NCI-H526 (cell line): ENCODE results near the gene PPP1R13L.
A peak's percentile ranks its signal among the peaks of the same experiment; 100 is the strongest.

Source experiments
- DNase-seq, 2 experiments: peaks; one replicate each; lab custom pipeline; 2025; lab: John Stamatoyannopoulos, UW

The PPP1R13L gene

DNA sequence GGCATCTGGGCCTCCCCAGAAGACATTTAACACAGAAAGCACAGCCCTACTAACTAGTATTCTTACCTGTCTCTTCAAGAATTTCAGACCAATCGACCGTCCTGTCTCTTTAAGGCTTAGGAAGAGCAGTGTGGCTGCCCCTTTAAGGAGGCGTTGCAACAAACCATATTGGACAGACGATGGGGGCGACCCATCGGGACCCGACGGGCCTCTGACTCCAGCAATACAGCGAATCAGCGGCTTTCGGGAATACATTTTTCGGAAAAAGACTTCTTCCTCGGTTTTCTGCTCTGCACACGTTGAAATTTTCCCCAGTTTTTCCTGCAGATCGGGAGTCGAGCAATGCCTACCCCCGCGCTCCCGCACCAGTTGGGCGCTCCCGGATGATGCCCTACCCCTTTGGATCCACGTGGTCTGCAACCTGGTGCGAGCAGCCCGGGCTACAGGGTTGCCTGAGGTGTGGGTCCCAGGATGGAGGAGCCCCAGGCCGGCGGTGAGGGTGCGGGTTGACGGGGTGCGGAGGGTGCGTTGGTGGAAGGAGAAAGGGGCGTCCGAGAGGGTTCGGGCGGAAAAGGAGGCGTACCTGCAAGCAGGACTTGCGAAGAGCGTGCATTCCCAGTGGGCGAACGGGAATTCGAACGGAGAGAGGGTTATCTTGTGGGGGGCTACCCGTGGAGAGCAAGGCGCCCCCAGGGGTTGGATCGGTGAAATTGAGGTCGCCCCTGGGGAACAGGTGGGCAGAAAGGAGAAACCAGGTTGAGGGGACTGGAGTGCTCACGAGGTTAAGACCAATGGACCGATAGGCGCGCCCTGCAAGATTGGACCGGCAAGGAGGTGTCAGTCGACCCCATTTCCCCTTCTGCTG is 1.6 kb upstream of the PPP1R13L start, which contains the start of gene POLR1G:
Gene POLR1G (plus strand): TSS at position 419 of the 865 bp plus-strand sequence. CDS start 53 bp downstream, at position 472.
- peak; percentile 81 to 90 for DNase-seq

DNA sequence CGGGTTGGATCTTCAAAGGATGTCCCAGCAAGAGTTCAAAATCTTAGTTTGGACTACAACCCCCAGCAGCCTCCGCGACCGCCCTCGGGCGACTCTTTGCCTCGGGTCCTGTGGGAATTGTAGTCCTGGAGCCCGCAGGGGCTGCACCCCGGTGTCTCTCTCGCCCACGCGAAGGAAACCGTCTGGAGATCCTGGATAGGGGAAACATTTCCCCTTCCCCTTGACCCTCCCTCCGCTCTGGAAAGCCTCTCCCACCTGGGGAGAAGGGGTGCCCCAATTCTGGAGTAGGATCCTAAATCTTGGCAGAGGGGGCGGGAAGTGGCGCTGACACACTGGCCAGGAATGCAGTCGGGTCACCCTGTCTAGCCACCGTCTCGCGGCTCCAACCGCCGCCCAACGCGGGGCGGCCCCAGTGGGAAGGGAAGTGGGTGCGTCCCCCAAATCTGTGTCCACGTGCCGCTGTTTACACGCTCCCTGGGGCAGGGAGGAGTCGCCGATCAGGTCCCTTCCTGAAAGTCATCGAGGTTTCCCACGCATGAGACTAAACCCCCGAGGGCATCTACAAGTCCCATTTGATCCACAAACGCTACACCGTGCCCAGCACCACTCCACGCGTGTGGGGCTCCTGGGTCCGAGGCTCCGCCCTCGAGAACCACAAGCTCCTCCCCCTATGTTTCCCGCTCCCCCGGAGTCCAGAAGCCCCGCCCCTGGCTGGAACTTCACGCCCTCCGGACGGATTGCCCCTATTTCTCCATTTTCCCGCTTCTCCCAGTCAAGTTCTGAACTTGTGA is 761 bp upstream of the PPP1R13L start:
- peak; percentile 83 to 94 for DNase-seq

DNA sequence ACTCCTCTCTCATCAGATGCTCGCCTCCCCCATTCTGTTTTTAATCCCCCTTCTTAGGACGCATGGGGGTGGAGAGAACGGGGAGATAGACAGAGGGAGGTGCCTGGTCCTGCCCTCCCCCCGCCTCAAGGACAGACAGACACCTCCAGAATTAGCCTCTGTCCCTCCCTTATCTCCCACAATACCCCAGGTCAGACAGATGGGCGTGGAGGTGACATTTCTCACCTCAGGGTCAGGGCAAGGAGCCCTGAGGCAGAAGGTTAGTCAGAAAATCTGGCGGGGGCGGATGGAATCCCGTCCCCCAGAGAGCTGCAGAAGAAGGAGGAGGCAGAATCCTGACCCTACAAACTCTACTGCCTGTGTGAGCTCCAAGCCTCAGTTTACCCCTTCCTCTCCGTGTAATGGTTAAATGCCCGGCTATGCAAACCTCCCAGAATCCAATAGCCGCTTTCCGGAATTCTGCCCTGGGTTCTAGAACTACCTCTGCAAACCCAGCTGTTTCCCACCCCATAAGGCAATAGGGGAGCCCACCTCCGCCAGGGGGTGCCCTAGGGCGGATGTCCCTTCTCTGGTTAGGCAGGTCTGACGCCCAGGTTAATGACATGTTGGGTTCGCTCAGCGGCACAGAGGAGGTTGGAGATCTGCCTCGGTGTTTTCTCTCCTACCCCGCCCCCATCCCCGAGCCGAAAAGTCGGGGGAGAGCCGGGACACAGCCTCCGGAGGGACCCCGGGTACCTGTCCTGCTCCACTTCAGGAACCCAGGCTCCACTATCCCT is 900 bp downstream of the PPP1R13L start:
- peak; percentile 57 to 75 for DNase-seq

DNA sequence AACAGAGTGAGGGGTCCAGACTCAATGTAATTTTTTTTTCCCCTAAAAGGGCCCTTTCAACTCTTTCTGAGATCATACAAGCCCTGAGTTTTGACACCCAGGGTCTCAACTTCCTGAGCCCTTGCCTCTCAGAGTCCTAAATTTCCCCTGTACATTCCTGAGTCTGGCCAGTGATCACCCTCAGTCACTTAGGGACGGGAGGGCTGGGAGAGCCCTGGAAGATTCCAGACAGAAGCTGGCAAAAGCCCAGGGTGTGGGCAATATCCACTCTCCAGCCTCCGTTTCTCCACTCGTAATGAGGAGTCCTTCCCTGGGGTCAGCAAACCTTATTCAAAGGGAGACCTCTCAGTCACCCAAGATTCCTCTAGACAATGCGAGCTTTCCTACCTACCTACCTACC is 1.6 kb downstream of the PPP1R13L start:
- no peak for DNase-seq

DNA sequence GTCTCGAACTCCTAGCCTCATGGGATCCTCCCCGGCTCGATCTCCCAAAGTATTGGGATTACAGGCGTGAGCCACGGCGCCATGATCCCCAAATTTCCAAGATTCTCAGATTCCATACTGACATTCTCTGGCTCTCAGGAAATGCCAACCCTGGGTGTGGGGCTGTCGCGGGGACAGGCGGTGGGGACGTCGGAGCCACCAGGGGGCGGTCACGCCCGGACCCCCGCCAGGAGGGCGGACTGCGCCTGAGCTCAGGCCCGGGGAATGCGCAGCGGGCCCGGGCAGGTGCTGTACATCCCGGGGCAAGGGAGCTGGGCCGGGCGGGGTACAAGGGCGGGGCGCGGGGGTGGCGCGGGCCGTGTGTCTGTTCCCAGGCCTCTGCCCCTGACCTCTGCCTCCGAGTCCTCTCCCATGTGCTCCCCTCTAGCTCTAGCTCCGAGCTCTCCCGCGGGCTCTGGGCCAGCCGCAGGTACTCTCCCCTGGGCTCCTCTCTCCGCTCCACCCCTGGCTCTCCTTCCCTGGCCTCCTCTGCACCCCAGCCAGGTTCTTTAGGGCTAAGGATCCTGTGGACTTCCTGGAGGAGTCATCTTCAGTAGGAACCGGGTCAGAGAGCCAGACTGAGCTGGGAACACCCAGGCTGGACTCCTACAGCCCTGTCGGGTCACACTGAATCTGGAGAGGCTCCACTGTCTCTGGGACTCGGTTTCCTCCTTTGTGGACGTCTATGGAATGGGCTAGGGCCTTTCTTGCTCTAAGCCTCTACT is 2.4 kb downstream of the PPP1R13L start:
- DNase-seq: peak; percentile 25 to 75

DNA sequence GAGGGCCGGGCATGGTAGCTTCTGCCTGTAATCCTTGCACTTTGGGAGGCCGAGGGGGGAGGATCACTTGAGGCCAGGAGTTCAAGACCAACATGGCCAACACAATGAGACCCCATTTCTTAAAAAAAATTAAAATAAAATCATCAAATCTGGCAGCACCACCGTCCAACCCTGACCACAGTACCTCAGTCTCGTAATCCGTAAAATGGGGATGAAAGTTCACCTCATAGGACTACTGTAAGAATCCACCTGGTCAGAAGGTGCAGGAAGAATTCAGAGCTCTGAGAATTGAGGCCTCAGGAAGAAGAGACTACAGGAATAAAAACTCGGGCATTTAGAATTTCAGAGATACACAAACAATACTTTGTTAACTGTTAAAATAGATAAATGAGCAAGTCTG is 3.1 kb downstream of the PPP1R13L start:
- DNase-seq: no peak

DNA sequence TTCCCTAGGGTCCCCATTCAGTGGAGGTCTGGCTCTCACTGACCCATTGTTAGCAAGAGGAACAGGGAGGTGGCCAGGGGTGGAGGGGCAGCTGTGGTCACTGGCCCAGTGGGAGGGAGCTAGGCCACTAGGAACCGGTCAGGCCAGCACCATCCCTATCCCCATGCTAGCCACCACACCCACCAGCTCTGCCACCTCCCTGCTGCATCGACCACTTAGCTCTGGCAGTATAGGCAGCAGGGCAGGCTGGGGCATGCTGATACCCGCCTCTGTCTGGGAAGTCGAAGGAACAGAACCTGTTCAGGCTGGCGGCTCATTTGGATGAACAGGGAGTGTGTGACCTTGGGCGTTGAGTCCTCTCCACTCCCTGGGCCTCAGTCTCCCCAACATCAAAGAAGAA is 4.7 kb downstream of the PPP1R13L start:
- peak; percentile 25 to 60 for DNase-seq

DNA sequence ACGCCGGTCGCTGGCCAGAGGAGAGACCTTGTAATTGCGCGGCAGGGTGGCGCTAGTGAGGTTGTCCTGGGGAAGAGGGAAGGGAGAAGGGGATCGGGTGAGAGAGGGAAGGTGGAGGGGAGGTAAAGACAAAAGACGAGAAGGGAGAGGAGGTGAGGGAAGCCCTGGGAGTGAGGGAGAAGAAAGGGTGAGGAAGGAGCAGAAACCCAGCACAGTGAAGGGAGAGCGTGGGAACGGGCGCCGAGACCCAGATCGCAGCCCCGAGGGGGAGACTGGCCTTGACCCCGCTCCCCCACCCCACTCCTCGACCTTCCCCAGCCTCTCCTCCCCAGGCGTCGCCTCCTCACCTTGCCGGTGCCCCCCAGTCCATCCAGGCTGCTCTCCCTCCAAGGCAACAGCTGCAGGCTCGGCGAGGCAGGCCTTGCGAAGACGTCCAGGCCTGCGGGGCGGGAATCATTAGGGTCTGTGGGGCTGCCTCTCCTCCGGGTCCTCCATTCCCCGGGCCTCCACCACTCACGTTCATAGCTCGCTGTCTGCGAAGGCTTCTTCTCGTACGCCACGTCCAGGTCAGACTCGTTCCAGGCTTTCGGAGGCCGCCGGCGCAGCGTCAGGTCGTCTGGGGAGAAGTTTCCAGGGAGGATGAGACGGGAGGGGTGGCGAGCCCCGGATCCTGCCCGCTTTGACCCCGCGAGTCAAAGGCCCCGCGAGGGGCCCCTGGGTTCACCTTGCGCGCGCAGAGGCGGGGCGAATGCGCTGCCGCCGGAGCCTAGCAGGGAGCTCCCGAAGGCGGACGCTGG is 8.8 kb downstream of the PPP1R13L start:
- no peak for DNase-seq

DNA sequence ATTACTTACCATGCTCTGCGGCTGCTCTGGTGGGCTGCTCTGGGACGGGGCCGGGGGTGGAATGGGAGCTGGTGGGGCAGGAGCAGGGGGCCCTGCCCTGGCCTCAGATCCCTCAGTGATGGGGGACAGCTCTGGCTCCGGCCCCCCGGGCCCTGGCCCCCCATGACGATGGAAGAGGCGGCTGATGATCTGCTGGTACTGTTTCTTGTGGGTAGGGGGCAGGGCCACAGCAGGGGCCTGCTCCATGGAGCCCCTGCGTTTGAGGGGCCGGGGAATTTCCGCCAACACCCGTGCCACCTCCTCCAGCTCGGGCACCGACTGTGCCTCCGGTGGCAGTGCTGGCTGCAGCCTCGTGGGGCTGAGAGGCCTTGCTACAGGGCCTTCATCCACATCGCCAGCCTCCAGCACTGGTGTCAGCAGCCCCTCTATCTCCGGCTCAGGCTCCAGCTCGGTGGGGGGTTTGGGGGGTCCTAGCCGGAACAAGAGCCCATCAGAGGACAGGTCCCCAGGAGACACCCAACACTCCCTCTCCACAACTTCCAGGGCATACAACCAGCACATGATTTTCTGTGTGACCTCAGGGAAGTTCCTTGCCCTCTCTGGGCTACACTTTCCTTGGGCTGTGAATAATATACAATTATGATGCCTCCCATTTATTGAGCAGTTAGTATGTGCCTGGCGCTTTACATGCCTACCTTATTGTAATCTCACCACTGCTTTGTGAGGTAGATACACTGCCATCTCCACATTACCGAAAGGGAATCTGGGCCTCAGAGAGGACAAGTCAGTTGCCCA is 12.8 kb downstream of the PPP1R13L start:
- DNase-seq: no peak

DNA sequence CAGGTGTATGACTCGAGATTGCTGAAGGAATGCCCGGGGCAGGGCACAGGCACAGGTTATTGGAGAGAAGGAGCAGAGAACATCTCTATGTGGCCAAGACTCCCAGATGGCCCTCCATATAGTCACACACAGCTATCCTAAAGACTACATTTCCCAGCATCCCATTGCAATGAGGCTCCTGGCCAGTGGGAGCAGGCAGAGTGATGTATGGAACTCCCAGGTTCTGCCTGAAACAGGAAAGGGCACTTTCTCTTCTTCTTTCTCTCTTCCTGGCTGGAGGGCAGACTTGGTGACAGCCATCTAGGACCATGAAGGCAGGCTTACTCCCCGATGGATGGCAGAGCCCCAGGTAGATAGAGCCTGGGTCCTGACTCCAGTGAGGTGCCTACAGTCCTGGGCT is 13.5 kb downstream of the PPP1R13L start:
- peak in 1 of 2 experiments; percentile 38 for DNase-seq

DNA sequence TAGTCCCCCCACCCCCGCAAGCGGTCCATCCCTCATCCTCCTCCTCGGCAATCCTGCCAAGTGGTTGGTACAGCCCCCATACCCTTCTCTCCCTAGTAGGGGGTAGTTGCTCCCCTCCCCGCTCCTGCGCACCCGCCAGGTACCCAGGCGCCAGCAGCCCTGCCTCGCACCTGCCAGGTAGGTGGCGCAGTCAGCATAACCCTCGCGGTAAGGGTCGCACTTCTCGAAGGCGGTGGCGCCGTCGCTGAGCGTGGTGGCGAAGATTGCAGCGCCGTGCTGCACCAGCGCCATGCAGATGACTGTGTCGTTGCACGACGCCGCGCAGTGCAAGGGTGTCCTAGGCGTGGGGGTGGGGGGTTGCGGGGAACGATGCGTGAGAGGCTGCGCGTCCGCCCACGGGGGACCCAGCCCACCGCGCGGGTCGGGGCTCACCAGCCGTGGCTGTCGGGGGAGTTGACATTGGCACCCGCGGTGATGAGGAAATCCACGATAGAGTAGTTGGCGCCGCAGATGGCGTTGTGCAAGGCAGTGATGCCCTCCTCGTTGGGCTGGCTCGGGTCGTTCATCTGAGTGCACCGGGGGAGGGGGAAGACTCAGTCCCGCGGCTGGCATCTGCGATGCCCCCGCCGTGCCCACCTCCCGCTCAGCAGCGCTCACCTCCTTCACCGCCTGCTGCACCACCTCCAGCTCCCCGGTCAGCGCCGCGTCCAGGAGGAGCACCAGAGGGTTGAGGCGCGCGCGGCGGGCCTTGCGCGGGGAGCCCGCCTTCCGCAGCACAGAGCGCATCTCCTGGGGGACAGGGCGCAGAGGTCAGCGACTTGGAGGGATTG is 19.3 kb downstream of the PPP1R13L start:
- no peak for DNase-seq

DNA sequence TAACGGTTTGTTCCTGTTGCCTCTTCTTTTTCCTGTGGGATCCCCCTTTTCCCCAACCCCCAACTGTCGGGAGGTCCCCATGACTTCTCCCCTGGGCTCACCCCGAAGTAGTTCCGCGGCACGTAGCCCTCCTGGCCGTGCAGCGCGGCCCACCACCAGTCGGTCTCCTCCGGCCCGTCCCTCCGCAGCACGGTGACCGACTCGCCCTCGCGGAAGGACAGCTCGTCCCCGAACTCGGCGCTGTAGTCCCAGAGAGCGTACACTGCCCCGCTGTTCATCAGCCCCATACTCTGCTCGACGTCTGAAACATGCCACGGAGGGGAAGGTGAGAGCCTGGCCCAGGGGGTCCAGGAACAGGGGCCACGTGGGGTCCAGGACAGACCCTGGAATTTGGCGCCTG is 22.4 kb downstream of the PPP1R13L start:
- DNase-seq: no peak

DNA sequence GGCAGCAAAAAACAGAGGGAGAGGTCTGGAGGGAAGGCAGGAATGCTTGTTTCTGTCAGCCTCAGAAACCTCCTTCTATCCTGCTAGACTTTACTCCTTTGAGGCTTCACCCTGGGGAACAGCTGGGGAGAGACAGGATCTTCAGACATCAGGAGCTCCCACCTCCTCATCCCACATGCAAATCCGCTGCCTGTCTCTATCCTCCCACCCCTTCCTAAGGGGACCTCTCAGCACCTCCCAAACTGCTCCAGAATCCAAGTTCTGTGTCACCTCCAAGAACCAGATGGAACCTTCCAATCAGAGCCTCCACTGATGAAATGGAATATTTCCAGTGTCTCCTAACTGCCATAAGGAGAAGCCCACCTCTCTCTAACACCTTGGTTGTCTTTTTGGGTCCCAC is 24.8 kb downstream of the PPP1R13L start:
- DNase-seq: no peak

DNA sequence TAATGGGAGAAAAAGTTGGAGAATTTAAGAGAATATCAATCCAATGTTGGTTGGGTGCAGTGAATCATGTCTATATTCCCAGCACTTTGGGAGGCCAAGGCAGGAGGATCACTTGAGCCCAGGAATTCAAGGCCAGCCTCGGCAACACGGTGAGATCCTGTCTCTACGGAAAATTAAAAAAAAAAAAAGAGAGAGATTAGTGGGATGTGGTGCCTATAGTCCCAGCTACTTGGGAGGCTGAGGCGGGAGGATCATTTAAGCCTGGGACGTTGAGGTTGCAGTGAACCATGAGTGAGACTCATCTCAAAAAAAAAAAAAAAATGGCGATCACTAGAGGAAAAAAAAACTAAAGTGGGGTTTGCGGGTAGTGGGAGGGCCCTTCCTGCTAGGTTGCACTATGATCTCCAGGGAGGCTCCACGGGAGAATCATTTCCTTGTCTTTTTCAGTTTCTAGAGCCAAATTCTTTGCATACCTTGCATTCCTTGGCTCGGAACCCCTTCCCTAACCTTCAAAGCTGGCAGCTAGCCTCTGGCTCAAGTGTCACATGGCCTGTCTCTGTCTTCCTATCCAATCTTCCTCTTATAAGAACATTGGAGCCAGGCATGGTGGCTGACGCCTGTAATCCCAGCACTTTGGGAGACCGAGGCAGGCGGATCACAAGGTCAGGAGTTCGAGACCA is 28.7 kb downstream of the PPP1R13L start:
- no peak for DNase-seq

DNA sequence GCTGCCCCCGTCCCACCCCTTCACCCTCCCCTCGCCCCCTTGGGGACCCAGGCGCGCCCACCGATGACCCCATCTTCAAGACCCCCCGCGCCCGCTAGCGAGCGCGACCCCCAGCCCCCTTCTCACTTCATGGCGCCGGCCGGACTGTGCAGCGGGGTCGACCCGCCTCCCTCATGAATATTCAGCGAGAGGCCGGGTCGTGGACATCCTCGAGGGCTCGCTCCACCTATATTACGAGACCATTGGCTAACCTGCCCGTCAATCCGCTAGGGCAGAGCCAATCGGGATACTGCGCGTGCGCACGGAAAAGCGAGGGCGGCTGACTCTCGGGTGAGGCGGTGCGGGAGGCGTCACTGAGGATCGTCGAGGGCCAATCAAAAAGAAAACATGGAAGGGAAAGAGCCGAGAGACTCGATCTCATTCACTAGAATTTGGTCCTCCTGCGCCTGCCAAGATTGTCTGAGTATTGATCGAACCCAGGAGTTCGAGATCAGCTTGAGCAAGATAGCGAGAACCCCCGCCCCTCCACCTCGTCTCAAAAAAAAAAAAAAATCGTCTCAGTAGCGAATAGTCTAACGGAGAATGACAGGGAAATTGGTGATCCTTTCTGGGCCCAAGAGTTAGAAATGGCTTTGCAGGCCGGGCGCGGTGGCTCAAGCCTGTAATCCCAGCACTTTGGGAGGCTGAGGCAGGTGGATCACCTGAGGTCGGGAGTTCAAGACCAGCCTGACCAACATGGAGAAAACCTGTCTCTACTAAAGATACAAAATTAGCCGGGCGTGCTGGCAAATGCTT is 34.3 kb downstream of the PPP1R13L start, which contains the start of gene ERCC2:
Gene ERCC2 (minus strand): TSS at position 164 of the 795 bp plus-strand sequence. CDS start 33 bp downstream, at position 131.
- DNase-seq: peak; percentile 93 to 98

DNA sequence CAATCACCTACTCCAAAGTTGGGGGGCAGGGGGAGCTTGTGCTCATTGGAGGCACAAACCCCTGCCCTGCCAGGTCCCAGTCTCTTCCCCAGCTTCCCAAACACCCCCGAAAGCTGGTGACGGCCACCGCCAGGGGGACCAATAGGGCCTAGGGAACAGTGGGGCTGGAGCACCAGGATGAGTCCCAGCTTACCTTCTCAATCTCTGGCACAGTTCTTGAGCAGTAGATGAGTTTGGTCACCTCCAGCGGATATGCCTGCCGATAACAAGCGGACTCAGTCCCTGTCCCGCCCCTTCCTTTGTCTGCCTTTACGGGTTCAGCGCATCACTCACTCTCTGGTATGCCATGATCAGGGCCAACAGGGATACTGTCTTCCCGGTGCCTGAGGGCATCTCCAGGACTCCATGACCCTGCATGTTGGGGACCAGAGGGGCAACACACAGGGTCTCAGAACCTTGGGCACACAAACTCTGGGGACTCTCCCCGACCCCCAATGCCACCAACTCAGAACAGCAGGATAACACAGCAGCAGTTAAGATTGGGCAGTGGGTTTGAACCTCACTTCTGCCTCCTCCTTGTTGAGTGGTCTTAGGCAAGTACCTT is 36.0 kb downstream of the PPP1R13L start:
- DNase-seq: no peak

DNA sequence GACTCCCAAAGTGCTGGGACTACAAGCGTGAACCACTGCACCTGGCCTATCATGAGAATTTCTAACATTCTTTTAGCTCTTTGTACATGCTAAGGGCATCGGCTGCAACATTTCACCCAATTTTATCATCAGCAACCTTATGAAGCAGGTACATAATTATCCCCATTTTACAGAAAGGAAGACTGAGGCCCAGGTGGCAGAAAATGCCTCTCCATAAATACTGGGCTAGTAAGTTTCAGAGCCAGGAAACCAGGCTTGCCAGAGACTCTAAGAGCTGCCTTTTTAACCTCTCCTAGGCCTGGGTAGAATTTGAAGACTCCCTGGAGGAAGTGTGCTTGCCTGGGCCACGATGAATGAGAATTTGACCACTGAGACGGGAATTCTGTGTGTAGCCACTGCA is 36.7 kb downstream of the PPP1R13L start:
- DNase-seq: no peak
